Breast epithelium (tissue), 4 donors: Measurements from ENCODE around the gene F2RL1. TPM values are rescaled to one million over a fixed set of nuclear protein-coding genes. Genes with fewer than 3 reads are reported as not detected.

Source experiments
- DNase-seq, 2 donors: peaks; one replicate each; pipeline ENCODE4 v3.0.0-alpha.2; 2019; ENCODE audit warnings: low spot score in 2 of 2
- H3K27ac ChIP-seq, 2 donors: fragments of 200-600 bp; sonication (generic) in 1 of 2; one replicate each; pipeline ENCODE4 v1.5.1; 2016 to 2019; ENCODE audit warnings: mild to moderate bottlenecking in 1 of 2
- H3K27me3 ChIP-seq, 2 donors: fragments of 200-600 bp; sonication (generic) in 1 of 2; one replicate each; pipeline versions ENCODE4 v1.5.1 to v1.6.0; 2017 to 2019; ENCODE audit warnings: control low read depth in 1 of 2, mild to moderate bottlenecking in 1 of 2
- H3K36me3 ChIP-seq: fragments of 200-600 bp; one replicate; pipeline ENCODE4 v1.5.1; 2019
- H3K4me1 ChIP-seq, 2 donors: fragments of 200-600 bp; sonication (generic); one replicate each; pipeline ENCODE4 v1.5.1; 2016 to 2019; ENCODE audit warnings: control low read depth in 1 of 2
- H3K4me3 ChIP-seq, 3 donors: fragments of 200-600 bp; sonication (generic); 1 replicate in 2 of 3; 2 replicates in 1 of 3; pipeline ENCODE4 v1.5.1; 2016 to 2019; ENCODE audit warnings: mild to moderate bottlenecking in 3 of 3, moderate library complexity in 2 of 3
- H3K9me3 ChIP-seq, 2 donors: fragments of 200-600 bp; sonication (generic) in 1 of 2; one replicate each; pipeline ENCODE4 v1.5.1; 2016 to 2019; ENCODE audit warnings: control low read depth in 1 of 2
- POLR2A ChIP-seq: fragments of 450-650 bp; IDR thresholded peaks from one replicate; pipeline ENCODE4 v1.6.1; 2016; ENCODE audit warnings: antibody characterized with exemption, mild to moderate bottlenecking, moderate library complexity
- POLR2AphosphoS5 ChIP-seq, 3 donors: sonication (generic); formaldehyde crosslinking; IDR thresholded peaks; one replicate each; pipeline ENCODE4 v1.6.1; 2017; ENCODE audit warnings: antibody characterized with exemption in 3 of 3
- intact Hi-C: fragments of 100-400 bp; cut with DNase I; formaldehyde crosslinking; loops from one replicate; pipeline ENCODE4 v1.15.1; 2023; ENCODE audit warnings: low total_unique reads
- total RNA-seq, 3 donors: library from RNA; depleted of rRNA; stranded (reverse); fragments of >200 nt; gene quantifications; one replicate each; pipeline ENCODE4 v1.1.0, GENCODE V29; 2016
- TF ChIP-seq, protein P1 (sequence below), 3 donors: fragments of 450-650 bp; IDR thresholded peaks; one replicate each; pipeline ENCODE4 v1.5.1; 2016 to 2017; ENCODE audit warnings: antibody characterized with exemption in 3 of 3, mild to moderate bottlenecking in 3 of 3, moderate library complexity in 3 of 3

F2RL1 gene
- total RNA-seq, 3 donors from 2014 or later: 0.64 to 13.8 (median 5.6) TPM

DNA sequence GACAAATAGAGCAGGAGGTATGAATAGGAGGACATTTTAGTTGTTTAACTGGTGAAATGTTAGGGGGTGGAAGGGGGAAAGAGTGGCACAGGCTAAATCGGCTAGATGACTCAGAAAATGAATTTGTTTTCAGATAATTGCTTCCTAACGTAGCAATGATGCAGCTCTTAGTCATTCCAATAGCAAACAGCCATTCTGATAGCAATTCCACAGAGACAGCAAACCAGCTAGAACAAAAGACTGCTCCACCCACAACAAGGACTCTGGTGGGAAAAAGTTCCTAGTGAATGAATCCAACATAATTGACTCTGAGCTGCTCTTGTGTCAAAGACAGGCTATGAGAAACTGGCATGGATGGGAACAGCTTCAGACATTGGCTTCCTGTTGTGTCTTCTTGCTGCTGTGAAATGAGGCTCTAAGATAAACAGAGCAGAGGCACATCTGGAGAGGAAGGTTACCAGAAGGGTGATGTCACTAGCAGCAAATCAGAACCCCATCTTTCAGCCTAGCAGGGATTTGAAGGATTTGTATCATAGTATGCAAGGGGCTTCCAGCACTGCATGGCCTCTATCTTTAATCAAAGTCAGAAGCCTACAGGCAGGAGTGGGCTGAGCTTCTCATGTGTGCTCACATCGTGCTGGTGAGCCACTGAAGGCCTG, 28.1 kb upstream of the F2RL1 start:
- Histone ChIP-seq H3K4me3 (no peak overlapping the region), H3K27ac (peak overlapping the region; percentile 51 to 75), H3K27me3 (no peaks in the 10 kb centered on the region), H3K9me3 (no peaks in the 10 kb centered on the region), H3K4me1 (no peaks in the 10 kb centered on the region), H3K36me3 (no peaks in the 10 kb centered on the region)
- intact Hi-C loops: no loop called here
- no peak for DNase-seq
- TF ChIP-seq, protein P1, sequence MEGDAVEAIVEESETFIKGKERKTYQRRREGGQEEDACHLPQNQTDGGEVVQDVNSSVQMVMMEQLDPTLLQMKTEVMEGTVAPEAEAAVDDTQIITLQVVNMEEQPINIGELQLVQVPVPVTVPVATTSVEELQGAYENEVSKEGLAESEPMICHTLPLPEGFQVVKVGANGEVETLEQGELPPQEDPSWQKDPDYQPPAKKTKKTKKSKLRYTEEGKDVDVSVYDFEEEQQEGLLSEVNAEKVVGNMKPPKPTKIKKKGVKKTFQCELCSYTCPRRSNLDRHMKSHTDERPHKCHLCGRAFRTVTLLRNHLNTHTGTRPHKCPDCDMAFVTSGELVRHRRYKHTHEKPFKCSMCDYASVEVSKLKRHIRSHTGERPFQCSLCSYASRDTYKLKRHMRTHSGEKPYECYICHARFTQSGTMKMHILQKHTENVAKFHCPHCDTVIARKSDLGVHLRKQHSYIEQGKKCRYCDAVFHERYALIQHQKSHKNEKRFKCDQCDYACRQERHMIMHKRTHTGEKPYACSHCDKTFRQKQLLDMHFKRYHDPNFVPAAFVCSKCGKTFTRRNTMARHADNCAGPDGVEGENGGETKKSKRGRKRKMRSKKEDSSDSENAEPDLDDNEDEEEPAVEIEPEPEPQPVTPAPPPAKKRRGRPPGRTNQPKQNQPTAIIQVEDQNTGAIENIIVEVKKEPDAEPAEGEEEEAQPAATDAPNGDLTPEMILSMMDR (IDR thresholded peaks at IDR 0.05): no peak
- TF ChIP-seq POLR2AphosphoS5 (IDR thresholded peaks at IDR 0.05): peak in 1 of 3 donors; percentile 10

DNA sequence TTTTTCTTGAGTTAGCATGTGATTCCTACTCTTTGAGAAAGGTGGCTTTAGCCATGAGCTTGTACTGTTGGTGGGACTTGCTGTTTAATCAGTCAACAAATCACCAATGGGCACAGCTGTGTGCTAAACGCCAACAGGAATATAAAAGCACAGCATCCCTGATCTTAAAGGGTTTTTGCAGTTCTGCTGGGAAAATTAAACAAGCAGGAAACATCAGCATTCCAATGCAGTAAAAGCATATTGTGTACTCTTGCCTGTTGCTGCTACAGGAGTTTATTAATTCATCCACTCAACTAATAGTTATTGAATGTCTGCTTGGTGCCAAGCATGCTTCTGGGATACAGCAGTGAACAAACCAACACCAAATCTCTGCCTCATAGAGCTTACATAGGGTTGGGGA, 27.4 kb upstream of the F2RL1 start:
- intact Hi-C loops: no loop called here
- peak overlapping the region; percentile 51 to 75 for H3K27ac ChIP-seq
- no peaks in the 10 kb centered on the region for H3K4me1 ChIP-seq
- H3K36me3 ChIP-seq: no peaks in the 10 kb centered on the region
- no peaks in the 10 kb centered on the region for H3K27me3 ChIP-seq
- TF ChIP-seq POLR2AphosphoS5 (IDR thresholded peaks at IDR 0.05): no peak
- TF ChIP-seq, protein P1 (IDR thresholded peaks at IDR 0.05): no peak
- DNase-seq: no peak
- no peak overlapping the region for H3K4me3 ChIP-seq
- H3K9me3 ChIP-seq: no peaks in the 10 kb centered on the region

DNA sequence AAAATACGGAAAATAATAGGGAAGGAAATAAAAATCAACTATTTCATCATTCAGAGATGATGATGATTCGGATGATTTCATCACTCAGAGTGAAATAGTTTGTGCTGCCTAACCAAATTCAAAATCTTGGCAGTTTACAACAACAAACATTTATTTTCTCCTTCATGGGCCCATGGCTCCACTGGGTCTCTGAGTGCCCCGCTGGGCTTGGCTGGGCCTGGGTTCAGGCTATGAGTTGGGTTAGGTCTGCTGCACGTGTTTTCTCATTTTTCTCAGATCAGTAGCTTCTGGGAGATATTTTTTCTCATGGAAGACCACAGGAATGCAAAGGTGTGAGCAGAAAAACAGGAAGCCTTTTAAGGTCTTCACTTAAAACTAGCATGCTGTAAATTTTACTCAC, 24.0 kb upstream of the F2RL1 start:
- H3K4me3 ChIP-seq: no peak overlapping the region
- no peaks in the 10 kb centered on the region for H3K9me3 ChIP-seq
- TF ChIP-seq, protein P1 (IDR thresholded peaks at IDR 0.05): no peak
- TF ChIP-seq POLR2A (no peak), POLR2AphosphoS5 (IDR thresholded peaks at IDR 0.05) (no peak)
- no peaks in the 10 kb centered on the region for H3K27me3 ChIP-seq
- no peaks in the 10 kb centered on the region for H3K36me3 ChIP-seq
- intact Hi-C loops: no loop called here
- no peaks in the 10 kb centered on the region for H3K4me1 ChIP-seq
- H3K27ac ChIP-seq: no peak overlapping the region
- DNase-seq: no peak

DNA sequence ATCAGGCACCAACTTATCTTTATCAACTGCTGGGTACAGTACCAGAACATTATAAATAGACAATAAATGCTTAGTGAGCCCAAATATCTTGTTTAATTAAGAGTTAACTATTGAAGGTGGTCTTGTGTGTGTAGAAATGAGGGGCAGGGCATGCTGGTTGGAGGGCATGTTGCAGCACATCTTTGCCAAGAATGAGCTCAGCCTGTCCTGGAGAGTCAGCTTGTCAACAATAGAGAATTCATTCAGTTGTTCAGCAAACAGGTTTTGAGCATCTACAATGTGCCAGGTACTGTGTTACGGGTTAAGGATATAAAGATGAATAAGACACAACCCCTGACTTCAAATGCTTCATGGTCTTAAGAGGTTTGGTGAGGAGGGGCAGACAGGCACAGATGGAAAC, 19.2 kb upstream of the F2RL1 start:
- no peaks in the 10 kb centered on the region for H3K36me3 ChIP-seq
- H3K27ac ChIP-seq: no peak overlapping the region
- no peak for DNase-seq
- H3K27me3 ChIP-seq: no peaks in the 10 kb centered on the region
- TF ChIP-seq, protein P1 (IDR thresholded peaks at IDR 0.05): no peak
- TF ChIP-seq POLR2AphosphoS5 (IDR thresholded peaks at IDR 0.05): no peak
- no peak for TF ChIP-seq POLR2A
- no peaks in the 10 kb centered on the region for H3K4me1 ChIP-seq
- intact Hi-C loops: no loop called here
- no peak overlapping the region for H3K4me3 ChIP-seq
- no peaks in the 10 kb centered on the region for H3K9me3 ChIP-seq

DNA sequence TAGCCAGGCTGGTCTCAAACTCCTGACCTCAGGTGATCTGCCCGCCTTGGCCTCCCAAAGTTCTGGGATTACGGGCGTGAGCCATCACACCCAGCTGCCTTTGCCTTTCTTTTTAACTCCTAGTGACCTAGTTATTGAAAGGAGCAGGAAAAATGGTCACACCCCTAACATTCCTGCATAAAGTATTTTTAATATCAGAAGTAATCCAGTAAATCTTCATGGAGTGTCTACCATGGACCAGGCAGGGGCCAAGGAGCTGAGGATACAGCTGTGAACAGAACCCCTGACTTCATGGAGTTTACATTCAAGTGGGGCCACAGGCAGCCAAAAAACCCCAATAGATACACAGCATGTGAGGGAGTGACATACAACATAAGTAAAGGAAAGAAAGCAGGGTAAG, 18.3 kb upstream of the F2RL1 start:
- H3K9me3 ChIP-seq: no peaks in the 10 kb centered on the region
- intact Hi-C loops: no loop called here
- no peaks in the 10 kb centered on the region for H3K27me3 ChIP-seq
- DNase-seq: no peak
- TF ChIP-seq, protein P1 (IDR thresholded peaks at IDR 0.05): no peak
- TF ChIP-seq POLR2A: no peak
- no peak for TF ChIP-seq POLR2AphosphoS5 (IDR thresholded peaks at IDR 0.05)
- no peak overlapping the region for H3K4me3 ChIP-seq
- no peaks in the 10 kb centered on the region for H3K4me1 ChIP-seq
- H3K27ac ChIP-seq: no peak overlapping the region
- H3K36me3 ChIP-seq: no peaks in the 10 kb centered on the region
